ENCODE measurements around the gene KRT17.
"Not testable (repeated sequence)": the region's sequence is repeated elsewhere in the genome, so short reads cannot be mapped to it uniquely, and the experiment has no call there.

Gene KRT17

GRCh38 chr17:41653892-41654677 is 29.7 kb upstream of the KRT17 start:
- no peak for DNase-seq

- no peak for DNase-seq
These were observed 29.0 kb upstream of the KRT17 start for GRCh38 chr17:41653421-41653820.

GRCh38 chr17:41652461-41652970 is 28.1 kb upstream of the KRT17 start:
- no peak for DNase-seq

GRCh38 chr17:41651625-41652460 is 27.5 kb upstream of the KRT17 start:
- DNase-seq: no peak

- no peak for DNase-seq
These were observed 26.6 kb upstream of the KRT17 start for GRCh38 chr17:41650794-41651624.

GRCh38 chr17:41649923-41650519 is 25.6 kb upstream of the KRT17 start:
- no peak for DNase-seq

GRCh38 chr17:41648411-41649195 is 24.2 kb upstream of the KRT17 start:
- DNase-seq: peak; percentile 79

GRCh38 chr17:41647940-41648410 is 23.6 kb upstream of the KRT17 start:
- peak; percentile 72 for DNase-seq

- no peak for DNase-seq
These were observed 22.9 kb upstream of the KRT17 start for GRCh38 chr17:41647038-41647813.

- no peak for DNase-seq
These were observed 18.1 kb upstream of the KRT17 start for GRCh38 chr17:41642252-41643156.

GRCh38 chr17:41640596-41640995 is 16.2 kb upstream of the KRT17 start:
- not testable (repeated sequence) for DNase-seq

- DNase-seq: no peak
These were observed 15.4 kb upstream of the KRT17 start for GRCh38 chr17:41639492-41640473.

- DNase-seq: no peak
These were observed 14.6 kb upstream of the KRT17 start for GRCh38 chr17:41638941-41639340.

GRCh38 chr17:41638194-41638593 is 13.8 kb upstream of the KRT17 start:
- no peak for DNase-seq

GRCh38 chr17:41636652-41637051 is 12.3 kb upstream of the KRT17 start:
- no peak for DNase-seq

GRCh38 chr17:41635121-41636097 is 11.0 kb upstream of the KRT17 start:
- no peak for DNase-seq

GRCh38 chr17:41634639-41635038 is 10.3 kb upstream of the KRT17 start:
- DNase-seq: no peak
